Liver (tissue), 3 donors: ENCODE data around the gene ARHGAP30.

Source experiments
- ATF3 ChIP-seq: IDR thresholded peaks from 2 replicates; pipeline ENCODE4 v1.6.1; 2016; ENCODE audit warnings: antibody characterized with exemption
- CTCF ChIP-seq: fragments of 150-350 bp; IDR thresholded peaks from 2 replicates; pipeline ENCODE4 v1.5.1; 2017; ENCODE audit warnings: improper control_type of control experiment, low read depth, low read length; ENCODE audit not compliant: missing input control
- GABPA ChIP-seq, 2 donors: IDR thresholded peaks in 1 of 2; conservative IDR thresholded peaks in 1 of 2; 2 replicates each; pipeline ENCODE4 v1.6.1; 2016; ENCODE audit warnings: antibody characterized with exemption in 2 of 2, mild to moderate bottlenecking in 1 of 2, moderate library complexity in 1 of 2
- NR2F2 ChIP-seq: IDR thresholded peaks from 2 replicates; pipeline ENCODE4 v1.6.1; 2016; ENCODE audit warnings: antibody characterized with exemption
- RAD21 ChIP-seq, 2 donors: IDR thresholded peaks; 2 replicates each; pipeline ENCODE4 v1.6.1; 2016; ENCODE audit warnings: antibody characterized with exemption in 2 of 2, mild to moderate bottlenecking in 2 of 2
- REST ChIP-seq: IDR thresholded peaks from 2 replicates; pipeline ENCODE4 v1.6.1; 2016; ENCODE audit warnings: antibody characterized with exemption, mild to moderate bottlenecking
- RXRA ChIP-seq, 2 donors: IDR thresholded peaks; 2 replicates each; pipeline ENCODE4 v1.6.1; 2017 to 2018; ENCODE audit warnings: antibody characterized with exemption in 2 of 2, mild to moderate bottlenecking in 1 of 2
- YY1 ChIP-seq: IDR thresholded peaks from 2 replicates; pipeline ENCODE4 v1.6.1; 2016; ENCODE audit warnings: antibody characterized with exemption, mild to moderate bottlenecking
- donor health status: healthy.
- donor health status: healthy.

GRCh38 chr1:161113915-161114314 is 44.2 kb upstream of the ARHGAP30 start:
- TF ChIP-seq ATF3 (no peak), CTCF (no peak), GABPA (IDR thresholded peaks at IDR 0.05 in 1 of 2, conservative IDR thresholded peaks at IDR 0.05 in 1 of 2) (no peak), REST (no peak), NR2F2 (no peak), RAD21 (IDR thresholded peaks at IDR 0.05) (no peak), RXRA (IDR thresholded peaks at IDR 0.05) (no peak), YY1 (no peak)
